NCI-H446 (cell line): ENCODE measurements around the gene STON1.
A peak's percentile ranks its signal among the peaks of the same experiment; 100 is the strongest.
"Not testable (repeated sequence)": the region's sequence is repeated elsewhere in the genome, so short reads cannot be mapped to it uniquely, and the experiment has no call there.

Experiments
- DNase-seq, 2 experiments: peaks; one replicate each; lab custom pipeline; 2025; lab: John Stamatoyannopoulos, UW

STON1 gene

GRCh38 chr2:48530033-48530811 lies at the start of gene STON1:
STON1 (plus strand) TSS chr2:48530154; CDS start chr2:48580634, 50,480 bp downstream.
- peak in 1 of 2 experiments; percentile 25 for DNase-seq

- DNase-seq: peak in 1 of 2 experiments; percentile 7
These were observed 49.4 kb upstream of the STON1 start for GRCh38 chr2:48480526-48480925.

GRCh38 chr2:48482313-48482712 lies 47.6 kb upstream of the STON1 start:
- DNase-seq: peak; percentile 69 to 76

GRCh38 chr2:48482769-48483168 lies 47.2 kb upstream of the STON1 start:
- DNase-seq: peak; percentile 64 to 84

GRCh38 chr2:48483506-48483905 lies 46.4 kb upstream of the STON1 start:
- DNase-seq: no peak

GRCh38 chr2:48483916-48484315 lies 46.0 kb upstream of the STON1 start:
- no peak for DNase-seq

GRCh38 chr2:48488545-48488944 lies 41.4 kb upstream of the STON1 start:
- no peak for DNase-seq

- DNase-seq: no peak
These were observed 33.1 kb upstream of the STON1 start for GRCh38 chr2:48496849-48497248.

GRCh38 chr2:48504647-48505327 lies 25.2 kb upstream of the STON1 start:
- peak in 1 of 2 experiments; percentile 31 for DNase-seq

- DNase-seq: no peak
These were observed 22.8 kb upstream of the STON1 start for GRCh38 chr2:48507111-48507510.

- no peak for DNase-seq
These were observed 21.4 kb upstream of the STON1 start for GRCh38 chr2:48508461-48509124.

- no peak for DNase-seq
These were observed 19.6 kb upstream of the STON1 start for GRCh38 chr2:48510329-48510728.

- no peak for DNase-seq
These were observed 18.0 kb upstream of the STON1 start for GRCh38 chr2:48511849-48512470.

- DNase-seq: no peak
These were observed 17.4 kb upstream of the STON1 start for GRCh38 chr2:48512571-48512970.

- DNase-seq: no peak
These were observed 15.5 kb upstream of the STON1 start for GRCh38 chr2:48514348-48515003.

- DNase-seq: no peak
These were observed 14.4 kb upstream of the STON1 start for GRCh38 chr2:48515513-48515985.

- DNase-seq: no peak
These were observed 10.4 kb upstream of the STON1 start for GRCh38 chr2:48519593-48519992.

- not testable (repeated sequence) for DNase-seq
These were observed 5.2 kb upstream of the STON1 start for GRCh38 chr2:48524756-48525155.

- no peak for DNase-seq
These were observed 4.5 kb upstream of the STON1 start for GRCh38 chr2:48525269-48525943.

- no peak for DNase-seq
These were observed 2.6 kb upstream of the STON1 start for GRCh38 chr2:48527226-48527885.

- DNase-seq: no peak
These were observed 1.5 kb upstream of the STON1 start for GRCh38 chr2:48528431-48528830.
